T-helper 2 cell treated with Interferon-gamma antibody and Interleukin-4, amounts not matched to agents 5 μg/mL and 100 μg/mL, for 36 hours (primary cell): ENCODE results near the gene GNE.
A peak's percentile ranks its signal among the peaks of the same experiment; 100 is the strongest.

Experiments used
- DNase-seq: peaks from one replicate; pipeline ENCODE4 v3.0.0; 2021; ENCODE audit warnings: low spot score
- H3K27ac Mint-ChIP-seq: one replicate; pipeline ENCODE4 v1.8.0; 2021; ENCODE audit warnings: mild to moderate bottlenecking, mixed read lengths
- H3K27me3 Mint-ChIP-seq: one replicate; pipeline ENCODE4 v1.8.0; 2021; ENCODE audit warnings: low read depth, mixed read lengths
- H3K36me3 Mint-ChIP-seq: one replicate; pipeline ENCODE4 v1.8.0; 2021; ENCODE audit warnings: low read depth, mixed read lengths
- H3K4me1 Mint-ChIP-seq: one replicate; pipeline ENCODE4 v1.8.0; 2021; ENCODE audit warnings: low read depth, mixed read lengths
- H3K4me3 Mint-ChIP-seq: one replicate; pipeline ENCODE4 v1.8.0; 2022; ENCODE audit warnings: mild to moderate bottlenecking, moderate library complexity, mixed read lengths
- H3K9me3 Mint-ChIP-seq: one replicate; pipeline ENCODE4 v1.8.0; 2021; ENCODE audit warnings: mixed read lengths

Gene GNE

DNA sequence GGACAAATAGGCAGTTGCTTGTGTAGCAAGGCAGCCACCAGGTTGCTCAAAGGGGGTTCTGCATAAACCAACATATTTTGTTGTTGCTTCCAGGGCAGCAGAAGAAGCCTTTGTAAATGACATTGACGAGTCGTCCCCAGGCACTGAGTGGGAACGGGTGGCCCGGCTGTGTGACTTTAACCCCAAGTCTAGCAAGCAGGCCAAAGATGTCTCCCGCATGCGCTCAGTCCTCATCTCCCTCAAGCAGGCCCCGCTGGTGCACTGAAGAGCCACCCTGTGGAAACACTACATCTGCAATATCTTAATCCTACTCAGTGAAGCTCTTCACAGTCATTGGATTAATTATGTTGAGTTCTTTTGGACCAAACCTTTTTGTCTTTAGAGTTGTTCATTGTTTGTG lies 46.7 kb downstream of the GNE start:
- H3K36me3 Mint-ChIP-seq = peaks cover 68% of the 10 kb centered on the region
- H3K27ac Mint-ChIP-seq = no peak overlapping the region
- no peaks in the 10 kb centered on the region for H3K27me3 Mint-ChIP-seq
- H3K4me3 Mint-ChIP-seq = no peak overlapping the region
- DNase-seq = no peak
- H3K9me3 Mint-ChIP-seq = no peaks in the 10 kb centered on the region
- H3K4me1 Mint-ChIP-seq = peaks cover 47% of the 10 kb centered on the region

DNA sequence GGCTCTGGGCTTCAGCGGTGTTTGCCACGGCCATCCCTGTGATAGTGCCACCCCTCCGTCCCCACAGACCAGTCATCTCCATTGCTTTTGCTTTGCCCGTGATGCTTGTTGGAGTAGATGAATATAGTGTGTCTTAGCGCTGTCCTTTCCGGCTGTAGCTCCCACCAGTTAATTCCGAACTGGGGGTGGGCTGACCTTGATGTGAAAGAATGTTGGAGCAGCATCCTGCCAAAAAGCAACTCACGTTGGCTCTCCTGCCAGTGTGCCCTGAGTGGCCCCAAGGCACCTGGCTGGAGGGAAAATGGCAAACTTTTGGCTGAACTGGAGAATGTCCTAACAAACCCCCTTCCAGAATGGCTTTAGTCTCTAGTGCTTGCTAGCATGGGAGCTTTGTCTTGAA lies 47.5 kb downstream of the GNE start:
- Mint-ChIP-seq H3K4me1 (peaks cover 48% of the 10 kb centered on the region), H3K27ac (no peak overlapping the region), H3K4me3 (no peak overlapping the region), H3K36me3 (peaks cover 72% of the 10 kb centered on the region), H3K27me3 (no peaks in the 10 kb centered on the region), H3K9me3 (no peaks in the 10 kb centered on the region)
- DNase-seq = no peak

DNA sequence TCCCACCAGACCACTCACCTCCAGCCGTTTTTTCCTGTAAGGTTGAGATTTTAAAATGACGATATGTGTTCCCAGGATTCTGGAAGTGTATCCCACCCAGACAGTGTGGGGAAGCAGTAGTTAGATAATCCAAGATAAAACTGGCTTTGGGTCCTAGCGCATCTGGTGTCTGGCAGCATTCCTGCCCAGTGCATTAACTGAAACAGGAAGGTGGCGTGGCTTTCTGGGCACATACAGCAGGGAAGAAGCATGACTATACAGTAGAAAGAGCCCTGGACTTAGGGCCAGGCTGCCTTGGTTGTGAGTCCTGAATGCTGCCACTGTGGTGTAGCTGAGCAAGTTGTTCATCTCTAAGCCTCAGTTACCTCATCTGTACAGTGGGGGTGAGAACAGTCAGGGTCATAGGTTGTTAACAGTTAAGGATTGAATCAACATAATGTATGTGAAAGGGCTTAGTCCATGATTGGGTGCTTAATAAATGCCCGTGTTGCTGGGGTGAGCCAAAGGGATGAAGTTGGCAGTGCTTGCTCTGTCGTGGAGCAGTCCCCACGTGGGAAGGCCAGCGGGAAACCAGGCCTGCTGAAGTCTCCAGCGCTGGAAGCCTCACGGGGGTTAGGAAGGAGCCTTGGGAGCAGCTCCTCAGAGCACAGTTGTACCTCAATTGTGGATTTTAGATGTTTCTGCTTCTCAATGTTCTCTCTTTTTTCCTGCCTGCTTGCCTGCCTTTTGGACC lies 49.6 kb downstream of the GNE start:
- H3K36me3 Mint-ChIP-seq = peaks cover 77% of the 10 kb centered on the region
- H3K4me3 Mint-ChIP-seq = no peak overlapping the region
- H3K9me3 Mint-ChIP-seq = no peaks in the 10 kb centered on the region
- H3K4me1 Mint-ChIP-seq = peaks cover 46% of the 10 kb centered on the region
- peak overlapping the region; percentile 8 for H3K27ac Mint-ChIP-seq
- no peaks in the 10 kb centered on the region for H3K27me3 Mint-ChIP-seq
- no peak for DNase-seq

DNA sequence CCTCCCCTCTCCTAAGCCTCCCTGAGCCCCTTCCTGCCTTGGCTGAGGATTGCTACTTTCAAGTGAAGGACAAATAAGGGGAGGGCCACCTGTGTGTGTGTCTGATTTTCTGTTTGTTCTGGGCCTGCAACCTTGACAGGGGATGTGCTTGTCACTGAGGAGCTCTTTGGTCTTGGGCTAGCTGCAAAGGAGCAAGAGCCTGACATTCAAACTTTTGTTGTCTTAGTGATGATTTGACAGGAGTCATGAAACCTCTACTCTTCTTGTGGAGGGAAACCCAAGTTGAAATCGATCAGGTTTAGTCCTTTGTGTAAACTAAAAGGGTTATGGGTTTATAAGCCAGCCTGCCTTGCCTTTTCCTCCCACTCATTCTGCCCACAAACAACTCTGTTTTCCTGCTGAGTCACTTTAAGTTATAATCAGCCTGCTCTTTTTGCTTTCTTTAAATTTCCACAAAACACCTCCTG lies 50.7 kb downstream of the GNE start:
- Mint-ChIP-seq H3K27ac (peak overlapping the region; percentile 71), H3K27me3 (no peaks in the 10 kb centered on the region), H3K9me3 (no peaks in the 10 kb centered on the region), H3K4me3 (peak overlapping the region; percentile 53), H3K4me1 (peaks cover 45% of the 10 kb centered on the region), H3K36me3 (peaks cover 78% of the 10 kb centered on the region)
- DNase-seq = peak; percentile 37

DNA sequence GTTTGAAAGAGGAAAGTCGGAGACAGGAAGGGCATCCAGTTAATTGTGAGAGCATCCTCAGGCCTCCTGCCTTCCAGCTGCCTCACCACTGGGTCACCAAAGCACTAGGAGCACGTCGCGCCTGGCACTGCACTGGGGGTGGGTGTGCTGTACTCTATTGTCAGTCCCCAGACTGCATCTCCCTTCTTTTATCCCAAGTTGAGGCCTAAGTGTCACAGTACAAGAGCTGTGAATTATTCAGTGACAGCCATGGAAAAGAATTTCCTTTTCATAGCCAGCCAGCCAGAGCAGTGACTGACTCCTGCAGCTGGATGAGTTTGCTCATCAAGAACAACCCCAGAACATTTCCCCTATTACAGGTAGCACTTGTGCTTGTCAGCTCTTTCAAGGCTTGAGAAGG lies 51.2 kb downstream of the GNE start:
- H3K4me1 Mint-ChIP-seq = peaks cover 45% of the 10 kb centered on the region
- peaks cover 79% of the 10 kb centered on the region for H3K36me3 Mint-ChIP-seq
- H3K4me3 Mint-ChIP-seq = no peak overlapping the region
- no peak overlapping the region for H3K27ac Mint-ChIP-seq
- DNase-seq = no peak
- no peaks in the 10 kb centered on the region for H3K9me3 Mint-ChIP-seq
- H3K27me3 Mint-ChIP-seq = no peaks in the 10 kb centered on the region

DNA sequence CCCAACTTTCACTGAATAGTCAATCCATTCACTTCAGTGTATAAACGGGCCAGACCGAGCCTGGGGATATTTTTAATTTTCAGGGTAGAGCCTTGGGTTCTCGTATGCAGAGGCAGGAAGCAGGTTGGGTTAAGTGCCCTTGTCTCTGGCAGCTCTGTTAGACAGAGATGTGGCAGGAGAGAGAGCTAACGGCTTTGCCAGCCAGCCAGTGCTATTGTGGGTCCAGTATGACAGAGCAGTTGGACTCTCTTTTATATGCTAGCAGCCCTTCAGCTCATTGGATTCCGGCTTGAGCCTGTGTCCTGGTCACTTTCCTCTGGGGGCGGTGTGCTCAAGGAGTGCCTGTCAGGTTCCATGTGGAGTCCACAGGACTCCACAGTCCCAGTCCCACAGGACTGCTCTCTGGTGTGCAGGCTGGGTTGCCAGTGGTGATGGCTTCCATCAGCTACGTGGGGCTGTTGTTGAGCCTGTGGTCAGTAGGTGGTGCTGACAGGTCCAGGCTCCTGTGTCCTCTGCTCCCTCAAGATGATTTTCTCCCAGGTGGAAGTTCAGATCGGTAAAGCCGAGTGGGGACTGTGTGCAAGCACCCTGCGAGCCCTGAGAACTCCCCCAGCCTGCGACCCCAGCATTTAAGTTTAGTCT lies 53.2 kb downstream of the GNE start:
- Mint-ChIP-seq H3K27me3 (no peaks in the 10 kb centered on the region), H3K4me1 (peaks cover 41% of the 10 kb centered on the region), H3K4me3 (no peak overlapping the region), H3K9me3 (no peaks in the 10 kb centered on the region), H3K36me3 (peaks cover 82% of the 10 kb centered on the region), H3K27ac (no peak overlapping the region)
- no peak for DNase-seq

GRCh38 chr9:36194326-36195000 lies 63.8 kb downstream of the GNE start:
- Mint-ChIP-seq H3K27ac (peak overlapping the region; percentile 42), H3K36me3 (peaks cover 38% of the 10 kb centered on the region), H3K4me3 (peak overlapping the region; percentile 47), H3K4me1 (peaks cover 42% of the 10 kb centered on the region), H3K9me3 (no peaks in the 10 kb centered on the region), H3K27me3 (no peaks in the 10 kb centered on the region)
- DNase-seq = no peak

DNA sequence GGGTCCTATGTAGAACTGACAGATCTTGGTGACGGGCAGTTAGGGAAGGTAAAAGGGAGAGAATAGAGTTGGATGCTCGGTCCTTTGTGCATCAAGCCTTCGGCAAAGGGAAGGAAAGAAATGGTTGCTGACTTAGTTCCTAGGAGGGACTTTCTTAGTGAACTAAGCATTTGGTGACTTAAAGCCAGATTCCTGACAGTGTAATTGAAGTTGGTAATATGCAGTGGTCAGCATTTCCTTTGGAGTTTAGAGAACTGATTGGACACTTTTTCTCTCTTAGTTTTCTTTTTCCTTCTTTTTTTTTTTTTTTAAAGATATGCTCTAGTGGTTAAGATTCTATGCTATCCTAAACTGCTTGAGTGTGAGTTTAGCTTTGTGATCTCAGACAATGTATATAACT lies 65.2 kb downstream of the GNE start:
- Mint-ChIP-seq H3K9me3 (no peaks in the 10 kb centered on the region), H3K27ac (no peak overlapping the region), H3K27me3 (peaks cover 5% of the 10 kb centered on the region), H3K36me3 (peaks cover 35% of the 10 kb centered on the region), H3K4me3 (peak overlapping the region; percentile 95), H3K4me1 (peaks cover 42% of the 10 kb centered on the region)
- no peak for DNase-seq

DNA sequence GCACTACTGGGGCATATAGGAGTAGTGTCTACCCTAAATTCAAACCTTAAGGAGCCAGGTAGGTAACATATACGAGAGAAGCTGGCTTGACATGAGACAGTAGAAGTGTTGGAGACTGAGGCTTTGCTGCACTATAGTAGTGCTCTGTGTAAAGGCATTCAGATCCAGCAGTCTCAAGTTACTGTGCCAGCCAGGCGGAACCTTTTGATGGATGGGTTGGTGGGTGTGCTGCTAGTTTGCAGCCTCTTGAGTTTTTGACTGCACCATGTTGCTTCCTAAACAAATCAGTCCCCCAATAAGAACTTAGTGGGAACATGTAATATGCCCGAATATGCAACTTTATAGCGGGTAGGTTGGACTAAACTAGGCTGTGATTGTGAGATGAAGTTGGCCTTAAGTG lies 66.1 kb downstream of the GNE start:
- no peaks in the 10 kb centered on the region for H3K9me3 Mint-ChIP-seq
- peaks cover 29% of the 10 kb centered on the region for H3K36me3 Mint-ChIP-seq
- H3K27ac Mint-ChIP-seq = no peak overlapping the region
- H3K4me3 Mint-ChIP-seq = peak overlapping the region; percentile 95
- no peak for DNase-seq
- peaks cover 5% of the 10 kb centered on the region for H3K27me3 Mint-ChIP-seq
- H3K4me1 Mint-ChIP-seq = peaks cover 41% of the 10 kb centered on the region

DNA sequence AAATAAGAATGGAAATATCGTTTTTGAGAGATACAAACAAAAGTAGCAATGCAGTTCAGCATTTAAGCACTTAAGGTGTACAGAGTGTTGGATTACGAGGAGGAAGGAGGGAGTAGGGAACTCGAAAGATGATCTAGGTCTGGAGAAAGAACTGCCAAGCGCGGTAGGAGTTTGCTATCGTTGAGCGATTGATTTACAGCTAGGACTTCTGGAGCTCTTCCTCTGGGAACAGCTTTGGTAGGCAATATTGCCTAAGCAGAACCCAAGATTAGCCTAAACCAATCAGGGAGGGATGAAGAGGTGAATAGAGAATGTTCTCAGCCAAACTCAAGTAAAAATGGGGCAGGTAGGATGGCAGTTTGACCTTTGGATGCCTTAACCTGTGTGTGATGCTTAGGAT lies 66.6 kb downstream of the GNE start:
- no peak for DNase-seq
- no peaks in the 10 kb centered on the region for H3K9me3 Mint-ChIP-seq
- H3K4me1 Mint-ChIP-seq = peaks cover 39% of the 10 kb centered on the region
- peak overlapping the region; percentile 85 for H3K27ac Mint-ChIP-seq
- peak overlapping the region; percentile 95 for H3K4me3 Mint-ChIP-seq
- peaks cover 5% of the 10 kb centered on the region for H3K27me3 Mint-ChIP-seq
- H3K36me3 Mint-ChIP-seq = peaks cover 27% of the 10 kb centered on the region

DNA sequence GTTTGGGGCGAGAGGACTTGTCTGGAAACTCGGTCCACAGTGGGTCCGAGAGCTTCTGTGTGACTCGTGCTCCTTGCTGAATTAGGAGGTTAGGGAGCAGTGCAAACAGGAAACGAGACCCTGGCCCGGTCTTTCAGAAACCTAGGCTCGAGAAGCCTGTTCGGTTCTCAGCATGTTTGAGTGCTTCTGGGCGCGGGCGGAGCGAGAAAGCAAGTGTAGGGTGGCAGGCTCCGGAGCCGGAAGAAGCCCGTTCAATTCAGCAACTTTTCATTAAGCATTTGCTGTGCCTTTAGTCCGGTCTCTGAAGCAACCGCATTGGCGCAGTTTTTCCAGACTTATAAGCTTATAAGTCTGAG lies 67.0 kb downstream of the GNE start:
- Mint-ChIP-seq H3K36me3 (peaks cover 25% of the 10 kb centered on the region), H3K27ac (peak overlapping the region; percentile 85), H3K27me3 (peaks cover 5% of the 10 kb centered on the region), H3K4me1 (peaks cover 39% of the 10 kb centered on the region), H3K9me3 (no peaks in the 10 kb centered on the region), H3K4me3 (peak overlapping the region; percentile 95)
- DNase-seq = peak; percentile 25

DNA sequence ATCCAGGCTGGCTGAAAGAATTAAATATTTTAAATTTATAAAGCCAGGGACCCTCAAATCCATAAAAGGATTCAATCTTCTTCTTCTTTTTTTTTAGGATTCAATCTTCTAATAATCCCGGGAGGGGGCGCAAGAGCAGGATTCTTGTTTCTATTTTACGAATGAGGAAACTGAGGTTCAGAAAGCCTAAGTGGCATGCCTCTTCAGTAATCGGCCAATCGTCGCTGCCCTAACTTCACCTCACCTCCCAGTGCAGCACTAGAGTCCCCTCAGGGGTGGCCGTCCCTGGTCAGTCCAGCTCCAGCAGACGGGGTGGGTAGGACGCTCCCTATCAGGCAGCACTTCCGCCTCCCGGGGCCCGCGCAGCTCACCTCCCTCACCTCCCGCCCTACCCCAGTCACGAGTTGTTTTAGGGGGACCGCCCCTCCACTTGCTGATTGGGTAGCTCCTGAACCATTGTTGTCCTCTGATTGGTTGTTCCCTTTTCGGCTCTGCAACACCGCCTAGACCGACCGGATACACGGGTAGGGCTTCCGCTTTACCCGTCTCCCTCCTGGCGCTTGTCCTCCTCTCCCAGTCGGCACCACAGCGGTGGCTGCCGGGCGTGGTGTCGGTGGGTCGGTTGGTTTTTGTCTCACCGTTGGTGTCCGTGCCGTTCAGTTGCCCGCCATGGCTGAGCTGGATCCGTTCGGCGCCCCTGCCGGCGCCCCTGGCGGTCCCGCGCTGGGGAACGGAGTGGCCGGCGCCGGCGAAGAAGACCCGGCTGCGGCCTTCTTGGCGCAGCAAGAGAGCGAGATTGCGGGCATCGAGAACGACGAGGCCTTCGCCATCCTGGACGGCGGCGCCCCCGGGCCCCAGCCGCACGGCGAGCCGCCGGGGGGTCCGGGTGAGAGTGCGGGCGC lies 67.6 kb downstream of the GNE start, which contains the start of gene CLTA:
TSS of gene CLTA (plus strand) at position 534 of the 902 bp plus-strand sequence. CDS start at position 670, 136 bp downstream.
- Mint-ChIP-seq H3K4me3 (peak within 1 kb of the TSS; percentile 95), H3K4me1 (peaks cover 39% of the 10 kb centered on the region)
- peak; percentile 94 for DNase-seq

DNA sequence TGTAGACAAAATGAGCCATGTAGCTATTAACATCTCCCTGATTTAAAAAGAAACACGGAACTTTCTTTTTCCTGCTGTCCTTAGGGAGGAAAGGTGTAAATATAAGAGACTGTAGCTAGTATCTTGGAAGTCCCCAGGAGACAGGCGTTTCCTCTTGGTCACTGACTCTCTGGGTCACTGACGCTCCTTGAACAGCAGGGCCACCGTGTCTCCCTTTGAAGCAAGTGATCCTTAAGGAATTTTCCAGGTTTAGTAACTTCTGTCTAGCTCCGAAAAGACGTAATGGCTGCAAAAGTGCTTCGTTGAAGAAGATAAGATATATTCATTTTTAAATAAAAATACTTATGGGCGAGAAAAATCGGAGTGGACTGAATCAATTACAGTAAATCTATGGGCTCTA lies 68.3 kb downstream of the GNE start:
- peaks cover 5% of the 10 kb centered on the region for H3K27me3 Mint-ChIP-seq
- no peak for DNase-seq
- peaks cover 37% of the 10 kb centered on the region for H3K4me1 Mint-ChIP-seq
- H3K4me3 Mint-ChIP-seq = peak overlapping the region; percentile 95
- H3K27ac Mint-ChIP-seq = no peak overlapping the region
- peaks cover 18% of the 10 kb centered on the region for H3K36me3 Mint-ChIP-seq
- H3K9me3 Mint-ChIP-seq = no peaks in the 10 kb centered on the region

More for the DNA sequence above, 67.6 kb downstream of the GNE start, which contains the start of gene CLTA:
- Mint-ChIP-seq H3K27ac (peak within 1 kb of the TSS; percentile 85), H3K27me3 (peaks cover 5% of the 10 kb centered on the region), H3K36me3 (peaks cover 25% of the 10 kb centered on the region), H3K9me3 (no peaks in the 10 kb centered on the region)
